ENCODE data around the gene SLC9A5.

SLC9A5 gene

GRCh38 chr16:67213197-67214019, 35.4 kb upstream of the SLC9A5 start:
- DNase-seq (ENCODE audit: low spot score): no peak

DNA sequence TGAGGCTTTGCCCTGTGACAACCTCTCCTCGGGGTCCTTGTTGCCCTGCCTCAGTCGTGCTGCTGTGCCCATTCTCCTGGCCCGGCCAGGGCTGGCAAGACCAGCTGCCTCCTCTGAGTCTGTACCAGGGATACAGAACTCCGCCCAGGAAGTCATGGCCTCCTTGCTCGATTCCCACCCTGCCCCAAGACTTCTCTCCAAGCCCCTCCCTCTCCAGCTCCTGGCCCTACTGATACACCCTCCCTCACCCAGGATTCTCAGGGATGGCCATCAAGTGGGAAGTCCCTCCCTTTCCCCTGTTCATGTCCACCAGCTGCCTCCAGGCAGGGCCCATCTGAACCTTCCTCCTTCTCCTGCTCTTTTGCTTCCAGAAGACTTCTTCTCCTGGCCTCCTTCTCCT, 33.1 kb upstream of the SLC9A5 start:
- DNase-seq (ENCODE audit: low spot score): peak; percentile 47

DNA sequence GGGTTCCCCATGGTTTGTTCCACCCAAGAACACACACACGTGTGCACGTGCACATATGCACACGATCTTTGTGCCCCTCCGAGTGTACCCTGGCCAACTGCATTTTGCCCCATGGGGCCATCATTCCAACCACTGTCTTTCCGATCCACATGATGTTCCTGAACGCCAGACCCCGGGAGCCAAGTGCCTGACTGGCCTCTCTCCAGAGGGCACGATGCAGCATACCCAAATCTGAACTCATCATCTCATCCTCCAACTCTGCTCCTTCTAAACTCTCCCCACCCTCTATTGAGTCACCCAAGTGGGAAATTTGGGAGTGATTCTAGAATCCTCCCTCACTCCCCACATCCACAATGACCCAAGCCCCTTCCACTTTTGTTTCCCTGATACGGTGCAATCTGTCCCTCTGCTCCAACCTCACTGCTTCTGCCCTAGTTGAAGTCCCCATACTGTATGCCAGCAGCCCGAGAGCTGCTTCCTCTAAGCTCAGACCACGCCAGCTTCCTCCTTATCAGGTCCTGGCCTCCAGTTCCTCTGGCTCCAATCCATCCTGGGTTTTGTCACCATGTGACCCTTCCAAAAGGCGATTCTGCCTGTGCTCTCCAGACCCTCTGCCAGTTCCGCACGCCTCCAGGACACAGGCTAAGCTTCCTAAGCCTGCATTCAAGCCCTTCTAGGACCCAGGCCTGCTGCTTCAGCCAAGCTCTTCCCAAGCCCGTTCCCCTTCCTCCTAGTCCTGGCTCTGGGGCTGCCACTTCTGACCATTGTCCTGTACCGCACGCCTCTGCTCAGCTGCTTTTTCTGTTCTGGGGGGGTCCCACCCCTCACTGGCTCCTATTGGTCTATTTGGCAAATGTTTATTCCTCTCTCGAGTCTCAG, 31.9 kb upstream of the SLC9A5 start:
- DNase-seq (ENCODE audit: low spot score): no peak

DNA sequence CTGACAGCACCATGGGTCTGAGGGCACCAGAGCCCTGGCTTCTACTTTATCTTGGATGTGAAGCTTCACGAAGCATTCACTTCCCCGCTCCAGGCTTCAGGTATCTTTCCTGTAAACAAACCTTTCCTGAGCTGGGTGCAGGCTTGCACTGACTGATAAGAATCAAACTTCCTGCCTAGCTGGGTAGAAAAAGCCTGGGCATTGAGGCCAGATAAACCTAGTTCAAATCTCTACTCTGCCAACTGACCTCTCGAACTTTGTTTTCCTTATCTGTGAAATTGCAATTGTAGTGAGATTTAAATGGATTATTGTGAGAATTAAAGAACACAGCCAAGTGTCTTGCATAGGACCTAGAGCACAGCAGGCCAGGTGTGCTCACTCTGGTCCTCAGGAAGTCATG, 24.8 kb upstream of the SLC9A5 start:
- DNase-seq (ENCODE audit: low spot score): no peak

DNA sequence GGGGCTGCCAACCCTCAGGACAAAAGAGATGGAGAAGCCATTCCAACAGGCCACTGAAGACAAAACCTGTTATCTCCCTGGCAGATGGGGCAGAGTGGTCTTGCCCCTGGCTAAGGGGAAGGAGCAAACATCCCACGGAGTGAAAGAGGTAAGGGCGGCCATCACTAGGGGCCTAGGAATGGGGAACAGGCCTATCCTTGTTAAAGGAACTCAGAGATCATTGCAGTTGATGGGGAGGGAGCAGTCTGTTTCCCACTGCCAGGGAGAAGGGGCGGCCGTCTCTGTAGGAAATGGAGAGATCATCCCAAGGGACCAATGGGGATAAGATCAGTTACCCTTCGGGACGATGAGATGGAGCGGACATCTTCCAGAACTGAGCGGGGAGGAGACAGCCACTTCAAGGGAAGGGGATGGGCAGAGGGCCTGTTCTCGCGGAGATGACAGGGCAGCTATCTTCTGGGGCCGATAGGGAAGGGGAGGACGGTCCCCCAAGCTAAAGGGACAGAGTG, 22.4 kb upstream of the SLC9A5 start:
- DNase-seq (ENCODE audit: low spot score): no peak

GRCh38 chr16:67226804-67227566, 21.8 kb upstream of the SLC9A5 start, which contains the start of gene TMEM208:
TSS of gene TMEM208 (plus strand) at chr16:67227130. CDS start at chr16:67227219, 89 bp downstream.
- peak; percentile 99 for DNase-seq (ENCODE audit: low spot score)

- DNase-seq (ENCODE audit: low spot score): no peak
These were observed 21.2 kb upstream of the SLC9A5 start for GRCh38 chr16:67227567-67227921.

GRCh38 chr16:67228034-67228785, 20.6 kb upstream of the SLC9A5 start:
- DNase-seq (ENCODE audit: low spot score): no peak

- DNase-seq (ENCODE audit: low spot score): no peak
These were observed 19.9 kb upstream of the SLC9A5 start for GRCh38 chr16:67228905-67229304.

DNA sequence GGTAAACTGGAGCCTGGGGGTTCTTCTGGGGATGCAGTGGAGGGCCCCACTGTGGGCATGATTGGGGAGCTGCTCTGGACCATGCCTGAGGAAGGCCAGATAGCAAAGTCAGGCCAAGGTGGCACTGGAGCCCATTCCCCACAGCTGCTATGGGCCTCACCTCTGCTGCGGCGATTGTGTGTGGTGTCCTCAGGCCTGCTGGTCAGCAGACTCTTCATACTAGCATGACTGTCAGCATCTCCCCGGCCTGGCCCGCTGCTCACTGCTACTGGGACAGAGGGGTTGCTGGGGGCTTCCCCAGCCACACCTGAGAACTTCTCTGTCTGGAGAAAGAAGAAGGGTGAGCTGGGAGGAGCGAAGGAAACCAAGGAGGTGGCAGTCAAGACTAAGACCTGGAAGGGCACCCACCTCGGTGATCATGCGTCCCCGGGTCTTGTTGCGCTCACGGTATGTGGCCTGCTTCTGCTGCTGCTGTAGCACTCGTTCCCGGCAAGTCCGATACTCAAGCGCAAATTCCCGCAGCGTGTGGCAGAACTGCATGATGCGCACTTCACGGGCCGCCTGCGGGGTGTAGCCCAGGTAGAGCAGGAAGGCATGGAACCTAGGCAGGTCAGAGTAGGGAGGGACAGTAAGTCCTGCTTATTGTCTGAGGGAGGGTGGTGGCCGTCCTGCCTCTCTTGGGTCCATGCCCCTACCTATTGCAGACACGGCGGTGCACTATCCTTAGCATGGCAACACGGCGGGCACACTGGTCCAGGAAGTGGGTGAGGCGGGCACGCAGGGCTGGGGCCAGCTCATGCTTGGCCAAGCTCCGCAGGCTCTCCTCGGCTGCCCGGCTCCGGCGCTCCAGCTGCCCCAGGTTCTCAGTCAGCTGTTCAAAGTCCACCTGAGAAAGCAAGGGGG, 18.6 kb upstream of the SLC9A5 start:
- DNase-seq (ENCODE audit: low spot score): no peak

DNA sequence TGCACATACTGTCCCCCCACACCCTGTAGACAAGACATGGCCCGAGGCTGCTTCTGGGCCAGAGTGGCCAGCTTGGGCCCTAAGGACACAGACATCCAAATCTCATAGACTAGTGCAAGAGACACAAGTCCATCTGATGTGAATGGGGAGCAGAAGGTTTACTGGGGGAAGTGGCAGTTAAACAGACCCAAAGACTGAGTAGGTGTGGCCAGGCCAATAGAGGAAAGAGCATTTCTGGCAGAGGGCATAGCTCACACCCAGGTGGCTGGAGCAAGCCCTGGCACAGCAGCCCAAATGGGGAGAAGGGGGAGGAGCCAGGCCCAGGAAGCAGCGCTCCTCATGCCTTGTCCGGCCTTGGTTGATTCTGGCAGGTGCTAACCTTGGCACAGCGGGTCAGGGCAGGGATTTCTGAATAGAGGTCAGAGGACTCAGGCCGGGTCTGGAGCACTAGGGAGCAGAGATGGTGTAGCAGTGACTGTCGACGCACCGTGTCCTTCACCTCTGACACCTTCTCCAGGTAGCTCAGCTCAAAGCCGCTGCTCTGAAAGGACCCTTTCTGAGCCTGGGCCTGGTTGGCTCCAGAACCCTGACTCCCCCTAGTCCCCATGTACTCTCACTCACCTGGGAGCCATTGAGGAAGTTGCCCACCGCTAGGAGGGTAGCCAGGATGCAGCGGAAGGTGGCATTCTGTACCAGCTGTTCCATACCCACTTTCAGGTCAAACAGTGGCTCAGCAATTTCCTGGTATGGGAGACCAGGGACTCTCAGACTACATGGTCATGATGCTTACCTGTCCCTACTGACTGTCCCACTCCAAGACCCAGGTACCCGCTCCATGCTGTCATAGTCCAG, 17.7 kb upstream of the SLC9A5 start:
- DNase-seq (ENCODE audit: low spot score): no peak

GRCh38 chr16:67233596-67233995, 15.2 kb upstream of the SLC9A5 start:
- no peak for DNase-seq (ENCODE audit: low spot score)

- DNase-seq (ENCODE audit: low spot score): no peak
These were observed 14.6 kb upstream of the SLC9A5 start for GRCh38 chr16:67234180-67234597.

DNA sequence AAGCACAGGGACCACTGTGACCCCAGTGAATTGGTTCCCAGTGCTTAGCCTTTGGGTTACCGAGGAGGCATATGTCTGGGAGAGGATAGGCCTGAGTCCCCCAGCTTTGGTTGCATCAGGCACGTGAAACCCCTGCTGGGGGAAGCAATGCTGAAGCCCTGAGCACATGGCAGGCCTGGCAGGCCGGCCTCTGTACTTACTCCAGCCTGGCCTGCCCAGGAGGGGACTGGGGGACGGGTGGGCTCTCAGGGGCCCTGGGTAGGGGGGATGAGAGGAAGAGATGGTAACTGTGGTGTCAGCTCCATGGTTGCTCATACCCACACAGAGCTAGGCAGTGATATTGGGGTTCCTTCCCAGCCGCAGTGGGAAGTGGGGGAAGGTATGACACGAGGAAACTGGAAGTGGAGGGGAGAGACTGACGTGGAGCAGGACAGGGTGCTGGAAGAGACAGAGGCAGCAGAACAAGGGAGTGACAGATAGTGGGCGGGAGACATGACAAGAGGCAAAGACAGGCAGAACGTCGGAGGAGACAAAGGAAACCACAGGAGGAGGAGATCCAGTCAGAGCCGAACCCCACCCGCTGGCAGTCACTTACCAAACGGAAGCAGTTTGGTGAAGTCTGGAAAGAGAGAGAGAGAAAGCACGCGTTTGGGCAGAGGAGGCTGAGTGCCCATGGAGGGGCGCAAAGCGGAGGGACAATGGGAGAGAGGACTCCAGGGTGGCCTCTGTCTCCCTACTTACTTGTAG, 12.8 kb upstream of the SLC9A5 start:
- no peak for DNase-seq (ENCODE audit: low spot score)

GRCh38 chr16:67236563-67237395, 12.0 kb upstream of the SLC9A5 start:
- DNase-seq (ENCODE audit: low spot score): peak; percentile 98

DNA sequence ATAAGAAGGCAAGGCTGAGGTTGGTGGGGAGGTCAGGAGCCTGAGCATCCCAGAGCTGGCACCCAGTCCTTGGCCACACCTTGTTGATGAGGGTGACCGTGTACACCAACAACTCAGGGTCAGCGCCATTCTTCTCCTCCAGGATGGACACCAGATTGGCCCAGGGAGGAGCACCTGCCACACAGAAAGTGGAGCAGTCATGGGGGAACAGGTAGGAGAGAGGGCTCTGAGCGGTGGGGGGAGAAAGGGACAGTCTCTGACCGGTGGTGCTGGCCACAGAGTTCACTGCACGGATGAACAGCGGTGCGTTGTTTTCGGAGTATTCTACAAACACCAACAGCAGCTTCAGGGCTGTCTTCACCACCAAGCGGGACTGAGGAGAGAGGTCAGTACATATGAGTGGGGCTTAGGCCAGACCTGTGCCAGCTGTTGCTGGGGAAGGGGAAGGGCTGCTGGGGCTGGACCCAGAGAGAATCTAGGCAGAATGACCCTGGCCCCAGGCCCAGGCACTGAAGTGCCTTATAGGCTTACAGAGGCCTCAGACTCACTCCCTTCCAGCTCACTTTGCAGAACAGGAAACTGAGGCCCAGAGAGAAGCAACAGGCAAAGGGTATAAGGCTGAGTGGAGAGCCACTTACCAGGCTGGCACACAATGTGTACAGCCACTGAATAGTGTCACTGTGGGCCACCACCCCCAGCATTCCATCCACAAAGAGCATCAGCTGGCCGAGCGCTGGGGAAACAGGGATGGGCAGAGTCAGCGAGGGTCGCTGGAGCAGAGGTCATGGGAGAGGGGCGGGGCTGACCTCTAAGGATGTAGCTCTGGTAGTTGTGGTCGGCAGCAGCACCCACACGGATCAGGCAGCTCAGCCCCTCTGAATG, 11.1 kb upstream of the SLC9A5 start:
- no peak for DNase-seq (ENCODE audit: low spot score)

DNA sequence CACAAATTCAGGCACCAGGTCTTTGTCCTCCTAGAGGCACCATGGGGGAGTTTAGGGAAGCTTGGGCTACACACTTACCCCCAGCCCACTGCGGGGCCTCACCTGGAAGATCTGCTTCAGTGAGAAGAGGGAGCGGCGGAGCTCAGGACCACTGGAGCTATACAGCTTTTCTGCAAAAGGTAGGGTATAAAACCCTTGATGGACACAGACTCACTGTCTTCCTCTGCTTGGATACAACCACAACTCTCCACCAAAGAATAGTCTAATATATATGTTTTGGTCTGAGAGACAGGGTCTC, 10.6 kb upstream of the SLC9A5 start:
- DNase-seq (ENCODE audit: low spot score): no peak
